ENCODE measurements around the gene ATAD2B.

DNA sequence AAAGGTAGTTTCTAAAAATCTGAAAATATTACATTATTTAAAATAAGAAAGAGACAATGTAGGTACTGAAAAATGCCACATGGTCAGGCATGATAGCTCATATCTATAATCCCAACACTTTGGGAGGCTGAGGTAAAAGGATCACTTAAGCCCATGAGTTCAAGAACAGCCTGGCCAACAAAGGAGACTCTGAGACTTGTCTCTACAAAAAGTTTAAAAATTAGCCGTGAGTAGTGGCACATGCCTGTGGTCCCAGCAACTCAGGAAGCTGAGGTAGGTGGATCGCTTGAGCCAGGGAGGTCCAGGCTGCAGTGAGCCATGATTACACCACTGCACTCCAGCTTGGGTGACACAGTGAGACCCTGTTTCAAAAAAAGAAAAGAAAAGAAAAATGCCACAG, 21.8 kb downstream of the ATAD2B start:
- TF ChIP-seq, protein P1, sequence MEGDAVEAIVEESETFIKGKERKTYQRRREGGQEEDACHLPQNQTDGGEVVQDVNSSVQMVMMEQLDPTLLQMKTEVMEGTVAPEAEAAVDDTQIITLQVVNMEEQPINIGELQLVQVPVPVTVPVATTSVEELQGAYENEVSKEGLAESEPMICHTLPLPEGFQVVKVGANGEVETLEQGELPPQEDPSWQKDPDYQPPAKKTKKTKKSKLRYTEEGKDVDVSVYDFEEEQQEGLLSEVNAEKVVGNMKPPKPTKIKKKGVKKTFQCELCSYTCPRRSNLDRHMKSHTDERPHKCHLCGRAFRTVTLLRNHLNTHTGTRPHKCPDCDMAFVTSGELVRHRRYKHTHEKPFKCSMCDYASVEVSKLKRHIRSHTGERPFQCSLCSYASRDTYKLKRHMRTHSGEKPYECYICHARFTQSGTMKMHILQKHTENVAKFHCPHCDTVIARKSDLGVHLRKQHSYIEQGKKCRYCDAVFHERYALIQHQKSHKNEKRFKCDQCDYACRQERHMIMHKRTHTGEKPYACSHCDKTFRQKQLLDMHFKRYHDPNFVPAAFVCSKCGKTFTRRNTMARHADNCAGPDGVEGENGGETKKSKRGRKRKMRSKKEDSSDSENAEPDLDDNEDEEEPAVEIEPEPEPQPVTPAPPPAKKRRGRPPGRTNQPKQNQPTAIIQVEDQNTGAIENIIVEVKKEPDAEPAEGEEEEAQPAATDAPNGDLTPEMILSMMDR (IDR thresholded peaks at IDR 0.05 in 8 of 11, conservative IDR thresholded peaks at IDR 0.05 in 3 of 11), result no peak
- TF ChIP-seq POLR2AphosphoS5 (IDR thresholded peaks at IDR 0.05) (no peak), POLR2A (IDR thresholded peaks at IDR 0.05) (no peak)
